Measurements from ENCODE around the gene MARVELD1.
"Not testable (repeated sequence)": the region's sequence is repeated elsewhere in the genome, so short reads cannot be mapped to it uniquely, and the experiment has no call there.

MARVELD1 gene

GRCh38 chr10:97676770-97677581 lies 36.6 kb upstream of the MARVELD1 start:
- TF ChIP-seq, protein P1, sequence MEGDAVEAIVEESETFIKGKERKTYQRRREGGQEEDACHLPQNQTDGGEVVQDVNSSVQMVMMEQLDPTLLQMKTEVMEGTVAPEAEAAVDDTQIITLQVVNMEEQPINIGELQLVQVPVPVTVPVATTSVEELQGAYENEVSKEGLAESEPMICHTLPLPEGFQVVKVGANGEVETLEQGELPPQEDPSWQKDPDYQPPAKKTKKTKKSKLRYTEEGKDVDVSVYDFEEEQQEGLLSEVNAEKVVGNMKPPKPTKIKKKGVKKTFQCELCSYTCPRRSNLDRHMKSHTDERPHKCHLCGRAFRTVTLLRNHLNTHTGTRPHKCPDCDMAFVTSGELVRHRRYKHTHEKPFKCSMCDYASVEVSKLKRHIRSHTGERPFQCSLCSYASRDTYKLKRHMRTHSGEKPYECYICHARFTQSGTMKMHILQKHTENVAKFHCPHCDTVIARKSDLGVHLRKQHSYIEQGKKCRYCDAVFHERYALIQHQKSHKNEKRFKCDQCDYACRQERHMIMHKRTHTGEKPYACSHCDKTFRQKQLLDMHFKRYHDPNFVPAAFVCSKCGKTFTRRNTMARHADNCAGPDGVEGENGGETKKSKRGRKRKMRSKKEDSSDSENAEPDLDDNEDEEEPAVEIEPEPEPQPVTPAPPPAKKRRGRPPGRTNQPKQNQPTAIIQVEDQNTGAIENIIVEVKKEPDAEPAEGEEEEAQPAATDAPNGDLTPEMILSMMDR (conservative IDR thresholded peaks at IDR 0.05; ENCODE audit: low read length), result peak; percentile 94
- H3K4me3 ChIP-seq (ENCODE audit: low read length), result no peak overlapping the region
- peak; percentile 63 for DNase-seq (ENCODE audit: low read depth)

DNA sequence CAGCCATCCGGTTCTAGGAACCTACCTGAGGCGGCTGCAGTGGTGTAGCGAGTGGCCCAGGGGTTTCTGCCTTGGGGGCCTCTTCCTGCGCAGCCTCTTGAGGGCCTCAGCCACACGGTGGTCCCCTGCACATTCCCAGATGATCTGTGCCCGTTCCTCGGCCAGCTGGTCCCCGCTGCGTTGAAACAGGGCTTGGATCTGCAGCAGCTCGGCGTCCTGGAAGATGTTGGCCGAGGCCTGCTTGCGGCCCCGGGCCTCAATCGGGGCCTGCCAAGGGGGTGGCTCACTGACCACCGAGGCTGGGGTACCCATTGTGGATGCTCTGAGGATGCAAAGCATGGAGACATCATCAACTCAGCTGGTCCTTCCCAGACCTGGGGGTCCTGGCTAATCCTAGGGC lies 33.9 kb upstream of the MARVELD1 start:
- TF ChIP-seq, protein P1 (conservative IDR thresholded peaks at IDR 0.05; ENCODE audit: low read length), result no peak
- DNase-seq (ENCODE audit: low read depth), result no peak

GRCh38 chr10:97682042-97682441 lies 31.5 kb upstream of the MARVELD1 start:
- no peak for DNase-seq (ENCODE audit: low read depth)
- TF ChIP-seq, protein P1 (conservative IDR thresholded peaks at IDR 0.05; ENCODE audit: low read length), result no peak
- no peak overlapping the region for H3K4me3 ChIP-seq (ENCODE audit: low read length)

More for the DNA sequence above, 33.9 kb upstream of the MARVELD1 start:
- no peak overlapping the region for H3K4me3 ChIP-seq (ENCODE audit: low read length)

GRCh38 chr10:97683556-97684367 lies 29.8 kb upstream of the MARVELD1 start:
- DNase-seq (ENCODE audit: low read depth), result peak; percentile 56
- H3K4me3 ChIP-seq (ENCODE audit: low read length), result peak overlapping the region; percentile 41
- TF ChIP-seq, protein P1 (conservative IDR thresholded peaks at IDR 0.05; ENCODE audit: low read length), result no peak; the same call in 1 of the 2 replicates

GRCh38 chr10:97684368-97684713 lies 29.2 kb upstream of the MARVELD1 start:
- not testable (repeated sequence) for DNase-seq (ENCODE audit: low read depth)
- peak overlapping the region; percentile 41 for H3K4me3 ChIP-seq (ENCODE audit: low read length)

- DNase-seq (ENCODE audit: low read depth), result no peak
- TF ChIP-seq, protein P1 (conservative IDR thresholded peaks at IDR 0.05; ENCODE audit: low read length), result no peak
- peak overlapping the region; percentile 88 for H3K4me3 ChIP-seq (ENCODE audit: low read length)
Measured at GRCh38 chr10:97684866-97685394, 28.6 kb upstream of the MARVELD1 start.

- TF ChIP-seq, protein P1 (conservative IDR thresholded peaks at IDR 0.05; ENCODE audit: low read length), result peak; percentile 51
- peak overlapping the region; percentile 88 for H3K4me3 ChIP-seq (ENCODE audit: low read length)
- no peak for DNase-seq (ENCODE audit: low read depth)
Measured at GRCh38 chr10:97685395-97685958, 28.1 kb upstream of the MARVELD1 start.
